ENCODE results near the gene BCL7A.
A peak's percentile ranks its signal among the peaks of the same experiment; 100 is the strongest.

BCL7A gene

GRCh38 chr12:122021822-122022392 lies at the start of gene BCL7A:
BCL7A (plus strand) TSS chr12:122021884; CDS start chr12:122022092, 208 bp downstream.
- Histone ChIP-seq H3K9ac (ENCODE audit: low read depth, low read length, poor library complexity, severe bottlenecking) (peak within 1 kb of the TSS; percentile 94), H4K20me1 (ENCODE audit: insufficient read depth, low read length, poor library complexity, severe bottlenecking) (peaks cover 25% of the 10 kb centered on the region), H3K4me3 (ENCODE audit: low read length, poor library complexity, severe bottlenecking) (peak within 1 kb of the TSS; percentile 98), H3K9me2 (replicated peaks; ENCODE audit: low read depth, low read length) (no peaks in the 10 kb centered on the region), H3K9me3 (ENCODE audit: insufficient read depth, low read depth, low read length) (no peaks in the 10 kb centered on the region), H3K4me2 (ENCODE audit: low read depth, low read length, poor library complexity, severe bottlenecking) (peak within 1 kb of the TSS; percentile 87), H3K27me3 (ENCODE audit: insufficient read depth, low read length, poor library complexity, severe bottlenecking) (no peaks in the 10 kb centered on the region), H3K79me2 (ENCODE audit: insufficient read depth, low read length) (peaks cover 55% of the 10 kb centered on the region), H3K4me1 (ENCODE audit: insufficient read depth, low read length, poor library complexity, severe bottlenecking) (peaks cover 4% of the 10 kb centered on the region), H3K36me3 (ENCODE audit: insufficient read depth, low read length) (no peaks in the 10 kb centered on the region), H2AFZ (ENCODE audit: low read length) (peak within 1 kb of the TSS; percentile 81), H3F3A (ENCODE audit: low read depth) (no peaks in the 10 kb centered on the region; the same call in 1 of the 2 replicates)
- TF ChIP-seq CTCF (conservative IDR thresholded peaks at IDR 0.05; ENCODE audit: low read length): no peak

- H3K36me3 ChIP-seq (ENCODE audit: insufficient read depth, low read length): no peaks in the 10 kb centered on the region
- no peak overlapping the region for H2AFZ ChIP-seq (ENCODE audit: low read length)
- no peaks in the 10 kb centered on the region for H3K9me2 ChIP-seq (replicated peaks; ENCODE audit: low read depth, low read length)
- no peak overlapping the region for H3K9ac ChIP-seq (ENCODE audit: low read depth, low read length, poor library complexity, severe bottlenecking)
- no peak for TF ChIP-seq EZH2phosphoT487 (IDR thresholded peaks at IDR 0.05; ENCODE audit: borderline replicate concordance)
- no peak for TF ChIP-seq CTCF (conservative IDR thresholded peaks at IDR 0.05; ENCODE audit: low read length)
- H4K20me1 ChIP-seq (ENCODE audit: insufficient read depth, low read length, poor library complexity, severe bottlenecking): no peaks in the 10 kb centered on the region
- no peaks in the 10 kb centered on the region for H3K9me3 ChIP-seq (ENCODE audit: insufficient read depth, low read depth, low read length)
- no peaks in the 10 kb centered on the region for H3F3A ChIP-seq (ENCODE audit: low read depth)
- H3K79me2 ChIP-seq (ENCODE audit: insufficient read depth, low read length): no peaks in the 10 kb centered on the region
- H3K4me3 ChIP-seq (ENCODE audit: low read length, poor library complexity, severe bottlenecking): no peak overlapping the region
- H3K4me1 ChIP-seq (ENCODE audit: insufficient read depth, low read length, poor library complexity, severe bottlenecking): no peaks in the 10 kb centered on the region
- no peak overlapping the region for H3K4me2 ChIP-seq (ENCODE audit: low read depth, low read length, poor library complexity, severe bottlenecking)
- H3K27me3 ChIP-seq (ENCODE audit: insufficient read depth, low read length, poor library complexity, severe bottlenecking): no peaks in the 10 kb centered on the region
Observed at GRCh38 chr12:121974026-121974985, 47.4 kb upstream of the BCL7A start.

GRCh38 chr12:121975021-121975420 lies 46.7 kb upstream of the BCL7A start:
- Histone ChIP-seq H3K9ac (ENCODE audit: low read depth, low read length, poor library complexity, severe bottlenecking) (no peak overlapping the region), H3K36me3 (ENCODE audit: insufficient read depth, low read length) (no peaks in the 10 kb centered on the region), H2AFZ (ENCODE audit: low read length) (no peak overlapping the region), H4K20me1 (ENCODE audit: insufficient read depth, low read length, poor library complexity, severe bottlenecking) (no peaks in the 10 kb centered on the region), H3K9me2 (replicated peaks; ENCODE audit: low read depth, low read length) (no peaks in the 10 kb centered on the region), H3K4me1 (ENCODE audit: insufficient read depth, low read length, poor library complexity, severe bottlenecking) (no peaks in the 10 kb centered on the region), H3K9me3 (ENCODE audit: insufficient read depth, low read depth, low read length) (no peaks in the 10 kb centered on the region), H3K4me3 (ENCODE audit: low read length, poor library complexity, severe bottlenecking) (no peak overlapping the region), H3K79me2 (ENCODE audit: insufficient read depth, low read length) (no peaks in the 10 kb centered on the region), H3K4me2 (ENCODE audit: low read depth, low read length, poor library complexity, severe bottlenecking) (no peak overlapping the region), H3F3A (ENCODE audit: low read depth) (no peaks in the 10 kb centered on the region), H3K27me3 (ENCODE audit: insufficient read depth, low read length, poor library complexity, severe bottlenecking) (no peaks in the 10 kb centered on the region)
- TF ChIP-seq CTCF (conservative IDR thresholded peaks at IDR 0.05; ENCODE audit: low read length) (no peak), EZH2phosphoT487 (IDR thresholded peaks at IDR 0.05; ENCODE audit: borderline replicate concordance) (no peak)
